Jurkat, Clone E6-1 (cell line): Measurements from ENCODE around the gene GGTLC3.
"Not testable (repeated sequence)": the region's sequence is repeated elsewhere in the genome, so short reads cannot be mapped to it uniquely, and the experiment has no call there.

Experiments used
- DNase-seq: peaks from one replicate; pipeline ENCODE4 v3.0.0-alpha.2; 2011; ENCODE audit warnings: low read depth, low spot score
- H3K4me3 ChIP-seq: 2 replicates; pipeline ENCODE4 v1.5.1; 2011; ENCODE audit warnings: mild to moderate bottlenecking, low read length, control low read depth, moderate library complexity

The GGTLC3 gene

GRCh38 chr22:18523328-18523727, 5.4 kb upstream of the GGTLC3 start:
- H3K4me3 ChIP-seq, DNase-seq: not testable (repeated sequence)

DNA sequence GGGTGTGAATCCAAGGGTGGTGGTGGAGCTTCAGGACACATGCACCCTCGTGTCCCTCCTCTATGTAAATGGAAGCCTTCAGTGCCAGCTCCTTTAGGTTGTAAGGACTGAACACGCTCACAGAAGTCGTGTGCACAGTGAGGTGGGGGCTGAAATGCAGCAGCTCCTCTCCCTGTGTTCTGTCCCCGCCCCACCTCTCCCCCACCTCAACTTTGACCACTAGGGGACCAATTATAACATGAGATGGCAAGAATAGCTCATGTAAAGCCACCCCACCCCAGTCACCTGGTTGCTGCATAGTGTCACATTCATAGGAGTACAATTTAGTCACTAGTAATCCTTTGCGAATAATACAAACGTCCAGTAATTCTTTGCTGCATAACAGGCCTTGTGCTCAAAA, 4.8 kb upstream of the GGTLC3 start:
- DNase-seq, H3K4me3 ChIP-seq: not testable (repeated sequence)

GRCh38 chr22:18513454-18513853, 4.5 kb downstream of the GGTLC3 start:
- not testable (repeated sequence) for DNase-seq, H3K4me3 ChIP-seq

- not testable (repeated sequence) for H3K4me3 ChIP-seq, DNase-seq
Measured at GRCh38 chr22:18512378-18512777, 5.6 kb downstream of the GGTLC3 start.

- not testable (repeated sequence) for DNase-seq, H3K4me3 ChIP-seq
Measured at GRCh38 chr22:18511327-18511726, 6.6 kb downstream of the GGTLC3 start.

DNA sequence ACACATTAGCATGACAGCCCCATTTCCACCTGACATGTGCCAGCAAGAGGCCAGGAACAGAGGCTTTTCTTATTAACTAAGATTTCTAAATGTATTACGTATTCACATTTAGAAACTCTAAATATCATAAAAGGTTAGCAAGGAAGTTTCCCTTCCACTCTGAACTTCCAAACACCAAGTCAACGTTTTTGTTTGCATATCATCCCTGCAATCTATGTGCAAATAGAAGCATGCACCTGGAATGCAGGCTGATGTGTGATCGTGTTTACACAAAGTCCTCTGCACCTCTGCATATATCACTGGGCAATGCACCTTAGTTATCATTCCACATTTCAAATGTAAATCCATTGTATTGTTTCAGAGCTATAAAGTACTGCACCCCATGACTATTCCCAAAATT, 21.7 kb downstream of the GGTLC3 start:
- H3K4me3 ChIP-seq, DNase-seq: not testable (repeated sequence)
